ENCODE data around the gene PEAK1. TPM values are rescaled to one million over a fixed set of nuclear protein-coding genes. Genes with fewer than 3 reads are reported as not detected.

The PEAK1 gene
- total RNA-seq, 6 donors from 2014 or later = 82.8 to 142 (median 90.1) TPM

DNA sequence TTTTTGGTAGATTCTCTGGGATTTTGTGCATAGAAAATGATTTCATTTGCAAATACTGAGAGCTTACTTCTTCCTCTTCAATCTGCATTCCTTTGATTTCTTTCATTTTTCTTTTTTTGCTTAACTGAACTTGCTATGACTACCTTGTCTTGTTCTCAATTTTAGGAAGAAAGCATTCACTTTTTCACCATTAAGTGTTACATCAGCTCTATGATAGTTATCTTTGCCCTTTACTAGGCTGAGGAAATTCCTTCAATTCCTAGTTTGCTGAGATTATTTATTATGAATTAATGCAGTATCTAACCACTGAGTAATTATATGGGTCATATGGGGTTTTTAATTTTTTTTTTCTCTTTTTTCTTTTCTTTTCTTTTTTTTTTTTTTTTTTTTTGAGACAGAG is 172.8 kb downstream of the PEAK1 start:
- peaks cover 0 to 38% (median 3%) of the 10 kb centered on the region in 4 donors for H3K36me3 ChIP-seq
- DNase-seq = no peak
- H3K9me3 ChIP-seq = no peaks in the 10 kb centered on the region
- no peaks in the 10 kb centered on the region for H3K27me3 ChIP-seq
- no peak for ATAC-seq (ENCODE audit: low FRiP score in 2 of 2)
- no peak overlapping the region for H3K27ac ChIP-seq
- no peak for TF ChIP-seq POLR2A (IDR thresholded peaks at IDR 0.05)
- TF ChIP-seq POLR2AphosphoS5 (IDR thresholded peaks at IDR 0.05) = no peak
- TF ChIP-seq EP300 (IDR thresholded peaks at IDR 0.05) = no peak
- no peak for TF ChIP-seq CTCF (IDR thresholded peaks at IDR 0.05)
- no peaks in the 10 kb centered on the region for H3K4me1 ChIP-seq
- H3K4me3 ChIP-seq = no peak overlapping the region

- H3K4me3 ChIP-seq = no peak overlapping the region
- WGBS, 2 donors = 89 to 94% methylated on average over 7 of the region's 7 CpGs
- TF ChIP-seq EP300 (IDR thresholded peaks at IDR 0.05) (no peak), POLR2AphosphoS5 (IDR thresholded peaks at IDR 0.05) (no peak), POLR2A (IDR thresholded peaks at IDR 0.05) (no peak), CTCF (IDR thresholded peaks at IDR 0.05) (no peak)
- H3K36me3 ChIP-seq = peaks cover 0 to 20% (median 0%) of the 10 kb centered on the region in 4 donors
- no peaks in the 10 kb centered on the region for H3K9me3 ChIP-seq
- peak in 1 of 2 donors; percentile 12 for DNase-seq
- no peaks in the 10 kb centered on the region for H3K4me1 ChIP-seq
- no peak overlapping the region for H3K27ac ChIP-seq
- no peaks in the 10 kb centered on the region for H3K27me3 ChIP-seq
- ATAC-seq (ENCODE audit: low FRiP score in 2 of 2) = no peak
These were observed 176.0 kb downstream of the PEAK1 start for GRCh38 chr15:77243716-77244401.

- ATAC-seq (ENCODE audit: low FRiP score in 2 of 2) (no peak), DNase-seq (no peak)
- Histone ChIP-seq H3K4me3 (no peak overlapping the region), H3K27me3 (no peaks in the 10 kb centered on the region), H3K36me3 (peaks cover 0 to 12% (median 0%) of the 10 kb centered on the region in 4 donors), H3K4me1 (no peaks in the 10 kb centered on the region), H3K27ac (no peak overlapping the region), H3K9me3 (no peaks in the 10 kb centered on the region)
- 83 to 88% methylated on average over 2 of the region's 2 CpGs for WGBS, 2 donors
- TF ChIP-seq CTCF (IDR thresholded peaks at IDR 0.05) (no peak), EP300 (IDR thresholded peaks at IDR 0.05) (no peak), POLR2A (IDR thresholded peaks at IDR 0.05) (no peak)
These were observed 176.8 kb downstream of the PEAK1 start for GRCh38 chr15:77243135-77243534.

DNA sequence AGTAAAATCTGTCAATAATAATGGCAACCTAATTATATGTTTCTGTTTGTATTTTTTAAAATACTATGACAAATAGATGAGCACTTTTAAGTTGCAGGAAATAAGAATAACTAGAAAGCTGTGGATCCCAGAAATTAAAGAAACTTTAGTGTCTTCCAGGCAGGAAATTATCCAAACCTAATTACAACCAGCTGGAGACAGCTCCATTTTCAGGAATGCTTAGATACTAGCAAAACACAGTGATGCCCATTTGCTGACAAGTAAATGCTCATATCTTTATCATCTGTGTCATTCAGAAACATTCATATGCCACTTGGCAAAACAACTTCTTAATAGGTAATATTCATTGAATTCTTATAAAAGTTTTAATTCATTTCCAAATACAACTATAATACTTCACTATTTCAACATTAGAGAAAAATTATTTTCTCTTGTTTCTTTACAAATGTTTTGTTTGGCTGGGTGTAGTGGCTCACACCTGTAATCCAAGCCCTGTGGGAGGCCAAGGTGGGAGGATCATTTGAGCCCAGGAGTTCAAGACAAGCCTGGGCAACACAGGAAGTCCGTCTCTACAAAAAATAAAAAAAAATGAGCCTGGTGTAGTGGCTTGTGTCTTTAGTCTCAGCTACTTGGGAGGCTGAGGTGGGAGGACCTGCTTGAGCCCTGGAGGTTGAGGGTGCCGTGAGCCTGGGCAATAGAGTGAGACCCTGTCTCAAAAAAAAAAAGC is 179.9 kb downstream of the PEAK1 start:
- Histone ChIP-seq H3K9me3 (no peaks in the 10 kb centered on the region), H3K4me3 (no peak overlapping the region), H3K36me3 (peaks cover 0 to 19% (median 5%) of the 10 kb centered on the region in 4 donors), H3K4me1 (no peaks in the 10 kb centered on the region), H3K27me3 (no peaks in the 10 kb centered on the region), H3K27ac (no peak overlapping the region)
- 86 to 94% methylated on average over 2 of the region's 2 CpGs for WGBS, 2 donors
- ATAC-seq (ENCODE audit: low FRiP score in 2 of 2) (no peak), DNase-seq (no peak)
- no peak for TF ChIP-seq POLR2A (IDR thresholded peaks at IDR 0.05)
- no peak for TF ChIP-seq POLR2AphosphoS5 (IDR thresholded peaks at IDR 0.05)
- TF ChIP-seq CTCF (IDR thresholded peaks at IDR 0.05) = no peak
- no peak for TF ChIP-seq EP300 (IDR thresholded peaks at IDR 0.05)
